OCI-LY7 (cell line): Measurements from ENCODE around the gene NDRG4.

Source experiments
- CTCF ChIP-seq: fragments of 200-600 bp; sonication (generic); conservative IDR thresholded peaks from 2 replicates; pipeline ENCODE4 v1.5.1; 2014; ENCODE audit warnings: mild to moderate bottlenecking, antibody characterized with exemption, low read length, moderate library complexity, mixed read lengths
- EZH2phosphoT487 ChIP-seq: fragments of 200-600 bp; sonication (generic); IDR thresholded peaks from 2 replicates; pipeline ENCODE4 v1.6.1; 2018; ENCODE audit warnings: low read depth, borderline replicate concordance, mild to moderate bottlenecking, mixed run types, antibody characterized with exemption, low read length, moderate library complexity, mixed read lengths

DNA sequence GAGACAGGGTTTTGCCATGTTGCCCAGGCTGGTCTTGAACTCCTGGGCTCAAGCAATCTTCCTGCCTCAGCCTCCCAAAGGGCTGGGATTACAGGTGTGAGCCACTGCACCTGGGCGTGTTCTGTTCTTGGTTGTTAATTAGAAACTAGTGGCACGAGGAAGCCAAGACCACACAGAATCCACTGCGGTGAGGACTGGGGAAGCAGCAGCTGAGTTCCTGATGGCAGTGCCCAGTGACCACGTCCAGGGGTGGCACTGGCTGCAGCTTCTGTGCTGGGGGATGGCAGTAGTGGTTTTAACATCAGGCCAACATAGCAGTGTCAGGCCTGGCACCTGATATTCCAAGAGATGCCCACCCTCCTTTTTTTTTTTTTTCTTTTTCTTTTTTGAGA lies 39.7 kb upstream of the NDRG4 start:
- TF ChIP-seq CTCF (no peak), EZH2phosphoT487 (no peak)
